Measurements from ENCODE around the gene ST14. TPM values are rescaled to one million over a fixed set of nuclear protein-coding genes. Genes with fewer than 3 reads are reported as not detected.

The ST14 gene
- total and polyA plus RNA-seq, 2 donors (not counting 3 experiments of a cell fraction or from before 2014, with no cell fraction given), result 0.08 TPM; not detected in 1

DNA sequence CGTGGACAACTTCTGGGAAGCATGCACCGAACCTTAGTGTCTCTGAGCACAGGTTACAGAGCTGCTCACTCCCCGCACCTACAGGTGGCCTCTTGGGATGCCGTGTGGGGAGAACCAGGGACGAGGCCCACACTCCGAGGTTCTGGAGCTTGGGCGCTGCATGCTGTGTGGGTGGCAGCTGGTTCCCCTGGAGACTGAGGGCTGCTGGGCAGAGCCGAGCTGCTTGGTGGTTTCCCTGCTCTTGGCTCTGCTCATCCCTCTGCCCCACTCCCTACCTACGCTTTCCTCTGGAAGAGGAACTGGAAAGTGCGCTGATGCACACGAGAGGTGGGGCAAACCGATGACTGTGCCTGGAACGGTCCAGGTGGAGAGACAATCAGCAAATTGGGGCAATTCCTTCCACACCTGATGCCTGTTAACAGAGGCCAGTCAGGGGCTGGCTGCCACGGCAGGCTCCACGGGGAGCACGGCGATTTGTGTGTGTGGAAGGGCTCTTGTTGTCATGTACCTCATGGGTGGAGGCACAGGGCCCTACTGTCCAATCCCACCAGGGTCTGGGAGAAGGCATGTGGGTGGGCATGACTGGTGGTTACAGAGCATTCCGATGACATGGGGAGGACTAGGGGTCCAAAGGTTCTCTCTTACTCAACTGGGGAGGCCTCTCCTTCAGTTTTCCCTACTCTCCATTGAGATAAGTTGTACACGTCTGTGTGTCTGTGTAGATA, 60.9 kb downstream of the ST14 start:
- Histone ChIP-seq H3K36me3 (ENCODE audit: control insufficient read depth in 2 of 2, extremely low read depth in 1 of 2, insufficient read depth in 2 of 2, low read length in 2 of 2) (no peaks in the 10 kb centered on the region), H3K4me1 (ENCODE audit: control insufficient read depth, extremely low read depth, insufficient read depth, low read length) (no peaks in the 10 kb centered on the region), H3K4me2 (ENCODE audit: insufficient read depth, low read length) (no peak overlapping the region), H3K27me3 (ENCODE audit: control insufficient read depth in 2 of 2, insufficient read depth in 2 of 2, low read length in 2 of 2) (peaks cover 0 to 4% of the 10 kb centered on the region in 2 experiments), H3K27ac (ENCODE audit: insufficient read depth, low read depth, low read length) (no peak overlapping the region), H3K79me2 (ENCODE audit: control insufficient read depth, insufficient read depth, low read length) (no peaks in the 10 kb centered on the region), H3K9me1 (replicated peaks; ENCODE audit: control insufficient read depth, extremely low read depth, insufficient read depth, low read length) (no peaks in the 10 kb centered on the region), H4K20me1 (replicated peaks; ENCODE audit: control insufficient read depth, extremely low read depth, insufficient read depth, low read length) (no peaks in the 10 kb centered on the region), H3K9me3 (replicated peaks; ENCODE audit: control insufficient read depth, insufficient read depth, low read length) (no peaks in the 10 kb centered on the region), H3K4me3 (replicated peaks in 1 of 3; ENCODE audit: insufficient read depth in 1 of 3, low read depth in 1 of 3, low read length in 3 of 3) (no peak overlapping the region), H2AFZ (ENCODE audit: low read depth, low read length) (no peak overlapping the region), H3K9ac (replicated peaks; ENCODE audit: extremely low read depth, insufficient read depth, low read length) (no peak overlapping the region)
- ChIA-PET CTCF (no interaction called here), POLR2A (no interaction called here)
- dilution Hi-C loops (cut with MboI; ENCODE audit: extremely low pct_ligation_motif_present, low sequenced_read_pairs), result no loop called here
- no peak for DNase-seq (ENCODE audit: low read depth, low spot score)
- no TSS peak for BruUV-seq (replicated peaks)
- no peak for TF ChIP-seq EZH2 (IDR thresholded peaks at IDR 0.05; ENCODE audit: borderline replicate concordance, low read depth, low read length, severe bottlenecking)
- TF ChIP-seq, protein P1, sequence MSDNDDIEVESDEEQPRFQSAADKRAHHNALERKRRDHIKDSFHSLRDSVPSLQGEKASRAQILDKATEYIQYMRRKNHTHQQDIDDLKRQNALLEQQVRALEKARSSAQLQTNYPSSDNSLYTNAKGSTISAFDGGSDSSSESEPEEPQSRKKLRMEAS (IDR thresholded peaks at IDR 0.05; ENCODE audit: insufficient read depth, insufficient read length), result no peak
- intact Hi-C loops (cut with micrococcal nuclease), result no loop called here
- FAIRE-seq, result no peak

DNA sequence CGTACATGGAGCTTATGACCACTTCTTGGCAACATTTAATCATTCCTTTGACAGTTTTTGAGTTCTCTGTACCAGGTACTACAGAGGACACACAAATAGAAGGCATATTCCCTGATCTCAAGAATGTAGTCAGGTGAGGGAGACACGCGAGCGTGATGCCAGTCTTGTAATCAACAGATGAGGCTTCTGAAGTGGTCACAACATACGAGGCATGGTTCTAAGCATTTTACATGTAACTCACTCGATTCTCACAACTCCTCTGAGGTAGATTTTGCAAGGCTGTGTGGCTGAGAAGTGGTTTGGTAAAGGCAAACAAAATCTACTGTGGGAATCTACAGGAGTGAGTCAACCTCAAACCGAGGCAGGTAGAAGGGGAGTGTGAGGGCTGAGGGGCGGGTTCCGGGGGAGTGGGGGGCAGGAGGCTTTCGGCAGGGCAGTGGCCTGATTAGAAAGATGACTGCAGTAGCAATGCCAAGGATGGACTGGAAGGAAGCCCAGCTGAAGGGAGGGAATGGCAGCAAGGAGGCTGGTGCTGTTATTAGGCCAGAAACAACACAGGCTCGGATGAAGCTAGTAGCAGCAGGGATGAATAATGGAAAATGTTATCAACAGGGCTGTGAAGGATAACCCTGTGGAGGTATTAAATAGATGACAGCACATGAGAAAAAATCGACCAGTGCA, 63.8 kb downstream of the ST14 start:
- no peaks in the 10 kb centered on the region for H3K36me3 ChIP-seq (ENCODE audit: control insufficient read depth in 2 of 2, extremely low read depth in 1 of 2, insufficient read depth in 2 of 2, low read length in 2 of 2)
- CTCF ChIA-PET, result interaction anchor here (1.3 to 5.6 kb wide), 2 partner anchors 11 kb away, joined by 6 to 26 read pairs; no protein-coding TSS in a partner anchor
- no peak for DNase-seq (ENCODE audit: low read depth, low spot score)
- intact Hi-C loops (cut with micrococcal nuclease) (no loop called here), dilution Hi-C loops (cut with MboI; ENCODE audit: extremely low pct_ligation_motif_present, low sequenced_read_pairs) (no loop called here)
- no peaks in the 10 kb centered on the region for H3K9me1 ChIP-seq (replicated peaks; ENCODE audit: control insufficient read depth, extremely low read depth, insufficient read depth, low read length)
- no peak overlapping the region for H3K9ac ChIP-seq (replicated peaks; ENCODE audit: extremely low read depth, insufficient read depth, low read length)
- no peaks in the 10 kb centered on the region for H3K27me3 ChIP-seq (ENCODE audit: control insufficient read depth in 2 of 2, insufficient read depth in 2 of 2, low read length in 2 of 2)
- H3K9me3 ChIP-seq (replicated peaks; ENCODE audit: control insufficient read depth, insufficient read depth, low read length), result no peaks in the 10 kb centered on the region
- no peak for FAIRE-seq
- TF ChIP-seq POLR2A (IDR thresholded peaks at IDR 0.05; ENCODE audit: low read depth, low read length) (no peak), GATA2 (IDR thresholded peaks at IDR 0.05; ENCODE audit: insufficient read depth, insufficient read length, low read depth, low read length) (no peak), JUN (IDR thresholded peaks at IDR 0.05; ENCODE audit: borderline replicate concordance, insufficient read depth, insufficient read length, low read depth) (no peak), MYC (IDR thresholded peaks at IDR 0.05; ENCODE audit: low read depth, low read length) (no peak), POLR2AphosphoS5 (IDR thresholded peaks at IDR 0.05; ENCODE audit: insufficient read depth, low read depth, low read length) (no peak), EZH2 (IDR thresholded peaks at IDR 0.05; ENCODE audit: borderline replicate concordance, low read depth, low read length, severe bottlenecking) (no peak), FOS (IDR thresholded peaks at IDR 0.05; ENCODE audit: borderline replicate concordance, insufficient read depth, low read length) (no peak)
- TF ChIP-seq, protein P1 (IDR thresholded peaks at IDR 0.05; ENCODE audit: insufficient read depth, insufficient read length), result no peak
- TF ChIP-seq, protein P2, sequence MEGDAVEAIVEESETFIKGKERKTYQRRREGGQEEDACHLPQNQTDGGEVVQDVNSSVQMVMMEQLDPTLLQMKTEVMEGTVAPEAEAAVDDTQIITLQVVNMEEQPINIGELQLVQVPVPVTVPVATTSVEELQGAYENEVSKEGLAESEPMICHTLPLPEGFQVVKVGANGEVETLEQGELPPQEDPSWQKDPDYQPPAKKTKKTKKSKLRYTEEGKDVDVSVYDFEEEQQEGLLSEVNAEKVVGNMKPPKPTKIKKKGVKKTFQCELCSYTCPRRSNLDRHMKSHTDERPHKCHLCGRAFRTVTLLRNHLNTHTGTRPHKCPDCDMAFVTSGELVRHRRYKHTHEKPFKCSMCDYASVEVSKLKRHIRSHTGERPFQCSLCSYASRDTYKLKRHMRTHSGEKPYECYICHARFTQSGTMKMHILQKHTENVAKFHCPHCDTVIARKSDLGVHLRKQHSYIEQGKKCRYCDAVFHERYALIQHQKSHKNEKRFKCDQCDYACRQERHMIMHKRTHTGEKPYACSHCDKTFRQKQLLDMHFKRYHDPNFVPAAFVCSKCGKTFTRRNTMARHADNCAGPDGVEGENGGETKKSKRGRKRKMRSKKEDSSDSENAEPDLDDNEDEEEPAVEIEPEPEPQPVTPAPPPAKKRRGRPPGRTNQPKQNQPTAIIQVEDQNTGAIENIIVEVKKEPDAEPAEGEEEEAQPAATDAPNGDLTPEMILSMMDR (IDR thresholded peaks at IDR 0.05; ENCODE audit: extremely low read depth in 1 of 2, insufficient read depth in 1 of 2, low read depth in 1 of 2, low read length in 2 of 2), result no peak
- POLR2A ChIA-PET, result no interaction called here
- H2AFZ ChIP-seq (ENCODE audit: low read depth, low read length), result no peak overlapping the region
- no peak overlapping the region for H3K4me3 ChIP-seq (replicated peaks in 1 of 3; ENCODE audit: insufficient read depth in 1 of 3, low read depth in 1 of 3, low read length in 3 of 3)
- H4K20me1 ChIP-seq (replicated peaks; ENCODE audit: control insufficient read depth, extremely low read depth, insufficient read depth, low read length), result no peaks in the 10 kb centered on the region
- no TSS peak for BruUV-seq (replicated peaks)
- H3K79me2 ChIP-seq (ENCODE audit: control insufficient read depth, insufficient read depth, low read length), result no peaks in the 10 kb centered on the region
- H3K4me1 ChIP-seq (ENCODE audit: control insufficient read depth, extremely low read depth, insufficient read depth, low read length), result no peaks in the 10 kb centered on the region
- no peak overlapping the region for H3K4me2 ChIP-seq (ENCODE audit: insufficient read depth, low read length)
- H3K27ac ChIP-seq (ENCODE audit: insufficient read depth, low read depth, low read length), result no peak overlapping the region
